H1 (cell line): ENCODE measurements around the gene ATP2B3. TPM values are rescaled to one million over a fixed set of nuclear protein-coding genes. Genes with fewer than 3 reads are reported as not detected.

Experiments
- ATF3 ChIP-seq: IDR thresholded peaks from 2 replicates; pipeline ENCODE4 v1.6.1; 2011; ENCODE audit warnings: low read depth, mild to moderate bottlenecking, low read length; ENCODE audit not compliant: insufficient read depth
- EZH2 ChIP-seq: fragments of 200-600 bp; sonication (generic); IDR thresholded peaks from 2 replicates; pipeline ENCODE4 v1.7.1; 2012; ENCODE audit warnings: low read depth, mild to moderate bottlenecking, moderate library complexity, low read length, inconsistent platforms; ENCODE audit not compliant: severe bottlenecking
- MAFK ChIP-seq: IDR thresholded peaks from 2 replicates; pipeline ENCODE4 v1.6.1; 2012; ENCODE audit warnings: low read depth, mild to moderate bottlenecking, improper control_type of control experiment, low read length
- USF2 ChIP-seq: IDR thresholded peaks from 2 replicates; pipeline ENCODE4 v1.6.1; 2011; ENCODE audit warnings: low read length, improper control_type of control experiment
- polyA plus RNA-seq, 7 experiments: library from polyadenylated mRNA; depleted of rRNA in 3 of 7; stranded (reverse) in 5 of 7; unstranded in 2 of 7; fragments of >200 nt in 5 of 7; fragments of 200-250 nt in 2 of 7; gene quantifications; 1 replicate in 5 of 7; 2 replicates in 1 of 7; 4 replicates in 1 of 7; pipeline versions ENCODE4 v1.2.1 to v1.2.3, GENCODE V29; 2011 to 2013; ENCODE audit warnings: missing spikeins in 2 of 7, mixed read lengths in 2 of 7
- total RNA-seq: library from RNA; stranded (reverse); fragmentation: NEBNext Ultra II Directional; extraction: Animal tissue kit (Norgen Biotek cat#: 25700); gene quantifications from 2 replicates; pipeline ENCODE4 v1.2.1, GENCODE V29; 2021

ATP2B3 gene
- total and polyA plus RNA-seq, 2 of the 8 experiments (the other 6 are each of a cell fraction or from before 2014, with no cell fraction given) = 0.14 to 0.19 TPM

- TF ChIP-seq USF2 (no peak), ATF3 (no peak), MAFK (no peak), EZH2 (no peak)
These were observed 42.2 kb upstream of the ATP2B3 start (continued) for GRCh38 chrX:153475271-153475670.
